HG02981 (cell line): ENCODE results near the gene LGALS12.

Experiments used
- ATAC-seq: cut with Tn5 transposase; IDR thresholded peaks from one replicate; pipeline ENCODE4 v1.9.1; 2021; ENCODE audit warnings: mild to moderate bottlenecking, moderate library complexity; ENCODE audit not compliant: unreplicated experiment

LGALS12 gene, protein sequence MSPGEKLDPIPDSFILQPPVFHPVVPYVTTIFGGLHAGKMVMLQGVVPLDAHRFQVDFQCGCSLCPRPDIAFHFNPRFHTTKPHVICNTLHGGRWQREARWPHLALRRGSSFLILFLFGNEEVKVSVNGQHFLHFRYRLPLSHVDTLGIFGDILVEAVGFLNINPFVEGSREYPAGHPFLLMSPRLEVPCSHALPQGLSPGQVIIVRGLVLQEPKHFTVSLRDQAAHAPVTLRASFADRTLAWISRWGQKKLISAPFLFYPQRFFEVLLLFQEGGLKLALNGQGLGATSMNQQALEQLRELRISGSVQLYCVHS

DNA sequence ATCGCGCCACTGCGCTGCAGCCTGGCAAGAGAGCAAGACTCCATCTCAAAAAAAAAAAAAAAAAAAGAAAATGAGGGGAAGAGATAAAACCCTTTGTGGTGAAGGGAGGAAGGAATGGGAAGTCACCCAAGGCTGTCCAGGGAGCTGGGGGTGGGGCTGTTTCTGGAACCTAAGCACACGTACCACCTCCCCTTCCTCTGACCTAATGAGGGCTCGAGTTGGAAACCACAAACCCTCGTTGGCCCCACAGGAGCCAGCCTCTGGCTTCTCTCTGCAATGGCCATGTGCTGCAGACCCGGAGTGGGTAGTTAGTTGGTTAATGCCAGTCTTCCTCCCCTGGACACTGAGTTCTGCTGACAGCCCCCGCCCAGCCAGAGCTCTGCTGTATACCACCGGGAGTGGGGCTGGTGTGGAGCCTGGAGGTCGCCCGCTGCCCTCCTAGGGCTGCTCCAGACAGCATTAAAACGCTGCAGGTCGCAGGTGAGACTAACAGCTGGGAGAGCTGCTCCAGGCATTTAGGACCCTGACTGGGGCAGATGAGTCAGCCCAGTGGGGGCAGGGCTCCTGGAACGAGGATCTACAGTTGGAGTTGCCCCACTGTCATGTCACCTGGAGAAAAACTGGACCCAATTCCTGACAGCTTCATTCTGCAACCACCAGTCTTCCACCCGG, at the start of gene LGALS12:
LGALS12 (plus strand) TSS at position 228 of the 672 bp plus-strand sequence; CDS start at position 603, 375 bp downstream.
- no peak for ATAC-seq

DNA sequence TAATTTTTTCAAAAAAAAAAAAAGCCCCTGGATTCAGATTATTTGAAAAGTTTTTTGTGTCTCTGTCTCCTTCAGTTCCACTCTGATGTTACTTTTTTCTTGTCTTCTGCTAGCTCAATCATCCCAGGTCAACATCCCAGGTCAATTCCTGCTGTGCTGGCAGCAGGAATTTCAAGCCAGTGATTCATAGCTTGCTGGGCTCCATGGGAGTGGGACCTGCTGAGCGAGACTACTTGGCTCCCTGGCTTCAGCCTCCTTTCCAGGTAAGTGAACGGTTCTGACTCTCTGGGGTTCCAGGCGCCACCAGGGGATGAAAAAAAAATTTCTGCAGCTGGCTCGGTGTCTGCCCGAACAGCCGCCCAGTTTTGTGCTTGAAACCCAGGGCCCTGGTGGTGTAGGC, 46.3 kb upstream of the LGALS12 start:
- no peak for ATAC-seq

DNA sequence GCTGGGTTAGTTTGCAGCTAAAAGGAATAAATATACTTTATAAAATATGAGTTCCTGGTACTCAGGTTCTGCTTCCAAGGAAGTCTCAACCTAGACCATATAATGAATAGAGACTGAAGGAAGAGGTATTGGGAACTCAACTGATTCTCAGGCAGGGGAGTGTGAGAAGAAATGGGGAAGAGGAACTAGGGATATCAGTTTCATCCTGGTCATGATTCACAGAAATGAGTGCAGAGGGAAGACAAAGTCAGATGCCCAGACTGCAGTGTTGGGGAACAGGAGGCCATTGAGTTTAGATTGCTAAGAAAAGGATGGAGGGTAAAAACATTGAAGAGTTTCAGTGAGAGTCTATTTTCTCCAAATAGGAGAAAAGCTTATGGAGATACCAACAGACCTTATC, 43.7 kb upstream of the LGALS12 start:
- no peak for ATAC-seq

DNA sequence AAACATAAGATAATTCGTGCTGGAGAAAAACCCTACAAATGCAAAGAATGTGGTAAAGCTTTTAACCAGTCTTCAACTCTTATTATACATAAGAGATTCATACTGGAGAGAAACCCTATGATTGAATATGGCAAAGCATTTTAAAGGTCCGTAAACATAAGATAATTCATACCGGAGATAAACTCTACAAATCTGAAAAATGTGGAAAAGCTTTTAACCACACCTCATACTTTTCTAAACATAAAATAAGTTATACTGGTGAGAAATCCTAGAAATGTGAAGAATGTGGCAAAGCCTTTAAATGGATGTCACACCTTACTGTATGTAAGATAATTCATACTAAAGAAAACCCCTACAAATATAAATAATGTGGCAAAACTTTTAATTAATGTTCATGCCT, 35.6 kb upstream of the LGALS12 start:
- no peak for ATAC-seq

DNA sequence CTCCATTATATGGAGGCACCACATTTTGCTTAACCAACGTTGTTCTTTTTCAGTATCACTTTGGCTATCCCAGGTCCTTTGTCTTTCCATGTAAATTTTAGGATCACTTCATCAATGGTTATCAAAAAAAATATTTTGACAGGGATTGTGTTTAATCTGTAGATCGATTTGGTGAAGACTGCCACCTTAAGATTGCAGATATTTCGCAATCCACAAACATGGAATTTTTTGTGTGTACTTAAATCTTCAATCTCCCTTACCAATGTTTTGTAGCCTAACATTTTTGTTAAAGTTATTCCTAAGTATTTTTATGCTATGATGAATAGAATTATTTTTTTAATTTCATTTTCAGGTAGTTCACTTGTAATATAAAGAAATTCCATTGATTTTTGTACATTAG, 33.5 kb upstream of the LGALS12 start:
- ATAC-seq = no peak

DNA sequence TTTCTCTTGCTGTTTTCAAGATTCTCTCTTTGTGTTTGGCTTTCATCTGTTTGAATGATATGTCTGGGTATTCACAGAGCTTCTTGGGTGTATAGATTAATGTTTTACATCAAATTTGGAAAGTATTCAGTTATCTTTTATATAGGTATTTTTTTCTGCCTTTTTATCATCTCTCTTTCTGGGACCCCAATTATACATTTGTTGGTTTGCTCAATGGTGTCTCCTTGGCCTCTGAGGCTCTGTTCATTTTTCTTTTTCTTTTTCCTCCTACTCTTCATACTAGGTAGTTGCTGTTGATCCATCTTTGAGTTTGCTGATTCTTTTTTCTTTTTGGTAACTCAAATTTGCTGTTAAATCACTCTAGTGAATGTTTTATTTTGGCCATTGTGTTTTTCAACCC, 29.3 kb upstream of the LGALS12 start:
- no peak for ATAC-seq

DNA sequence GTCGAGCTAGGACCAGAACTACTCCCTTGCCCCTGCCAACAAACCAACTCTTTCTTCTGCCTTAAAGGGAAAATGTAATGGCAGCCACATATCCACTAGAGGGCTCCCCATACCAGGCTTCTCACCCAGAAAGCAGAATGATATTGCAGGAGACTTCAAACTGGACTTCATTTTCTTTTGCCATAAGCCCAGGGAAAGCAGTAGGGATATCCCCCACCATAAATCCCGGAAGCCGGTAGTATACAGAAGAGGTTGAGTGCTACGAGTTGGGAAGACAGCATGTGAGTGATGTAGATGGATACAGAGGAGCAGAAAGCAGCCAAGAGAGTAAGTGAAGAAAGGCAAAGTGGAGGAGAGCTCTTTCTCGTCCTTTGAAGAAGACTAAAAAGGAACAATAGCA, 27.0 kb upstream of the LGALS12 start:
- ATAC-seq = no peak

DNA sequence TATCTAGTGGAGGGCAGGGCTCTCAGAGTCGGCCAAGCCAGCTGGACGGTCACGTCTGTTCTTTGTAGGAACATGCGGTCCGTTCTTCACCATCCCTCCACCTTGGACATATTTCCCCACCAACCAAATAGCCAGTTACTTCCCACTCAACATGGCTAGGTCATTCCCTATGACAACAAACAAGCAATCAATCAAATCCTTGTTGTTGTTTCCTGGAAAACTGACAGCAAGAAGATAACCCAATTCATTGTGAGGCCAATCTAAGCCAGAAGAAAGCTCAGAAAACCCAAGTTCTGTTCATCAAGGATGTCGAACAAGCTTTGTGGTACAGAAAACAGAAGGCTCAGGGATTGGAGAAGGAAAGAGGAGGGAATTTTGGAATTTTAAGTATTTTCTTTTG, 25.8 kb upstream of the LGALS12 start:
- ATAC-seq = no peak

DNA sequence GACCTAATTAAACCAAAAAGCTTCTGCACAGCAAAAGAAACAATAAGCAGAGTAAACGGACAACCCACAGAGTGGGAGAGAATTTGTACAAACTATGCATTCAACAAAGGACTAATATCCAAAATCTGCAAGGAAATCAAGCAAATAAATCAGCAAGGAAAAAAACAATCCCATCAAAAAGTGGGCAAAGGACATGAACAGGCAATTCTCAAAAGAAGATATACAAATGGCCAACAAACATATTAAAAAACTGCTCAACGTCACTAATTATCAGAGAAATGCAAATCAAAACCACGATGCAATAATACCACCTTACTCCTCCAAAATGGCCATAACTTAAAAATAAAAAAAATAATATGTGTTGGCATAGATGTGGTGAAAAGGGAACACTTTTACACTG, 20.1 kb upstream of the LGALS12 start:
- no peak for ATAC-seq

DNA sequence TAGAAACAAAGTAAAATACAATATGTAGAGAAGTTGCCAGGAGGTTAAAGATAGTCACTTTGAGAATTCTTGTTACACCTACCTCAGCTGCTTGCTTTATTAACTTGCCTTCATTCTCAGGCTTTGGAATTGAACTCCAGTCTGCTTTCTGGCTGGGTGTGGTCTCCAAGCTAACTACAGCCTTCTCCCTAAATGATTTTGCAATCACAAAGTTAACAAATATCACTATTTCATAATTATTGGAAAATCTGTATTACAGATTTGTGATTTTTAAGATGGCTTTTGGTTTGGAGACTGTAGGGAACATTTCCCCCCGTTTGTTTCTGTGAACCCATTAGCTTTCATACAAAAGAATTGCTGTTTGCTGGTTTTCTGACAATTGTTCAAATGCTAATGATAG, 17.1 kb upstream of the LGALS12 start:
- no peak for ATAC-seq

DNA sequence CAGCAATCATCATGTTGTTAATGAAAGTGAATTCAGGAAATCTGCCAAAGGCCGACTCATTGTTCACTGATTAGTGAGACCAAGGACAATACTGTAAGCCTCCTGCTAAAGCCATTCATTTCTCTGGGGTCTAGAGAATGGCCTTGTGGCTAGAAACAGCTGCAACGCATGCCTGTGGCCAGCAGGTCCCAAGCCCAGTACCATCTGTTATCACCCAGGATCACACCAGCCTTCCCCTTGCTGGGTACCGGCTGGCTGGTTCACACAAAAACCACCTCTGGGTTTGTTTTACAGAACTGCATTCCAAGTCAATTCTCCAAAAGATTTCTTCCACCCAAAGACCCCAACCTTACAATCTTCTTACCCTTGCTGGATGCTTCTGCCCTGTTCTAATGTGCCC, 16.0 kb upstream of the LGALS12 start:
- ATAC-seq = no peak

DNA sequence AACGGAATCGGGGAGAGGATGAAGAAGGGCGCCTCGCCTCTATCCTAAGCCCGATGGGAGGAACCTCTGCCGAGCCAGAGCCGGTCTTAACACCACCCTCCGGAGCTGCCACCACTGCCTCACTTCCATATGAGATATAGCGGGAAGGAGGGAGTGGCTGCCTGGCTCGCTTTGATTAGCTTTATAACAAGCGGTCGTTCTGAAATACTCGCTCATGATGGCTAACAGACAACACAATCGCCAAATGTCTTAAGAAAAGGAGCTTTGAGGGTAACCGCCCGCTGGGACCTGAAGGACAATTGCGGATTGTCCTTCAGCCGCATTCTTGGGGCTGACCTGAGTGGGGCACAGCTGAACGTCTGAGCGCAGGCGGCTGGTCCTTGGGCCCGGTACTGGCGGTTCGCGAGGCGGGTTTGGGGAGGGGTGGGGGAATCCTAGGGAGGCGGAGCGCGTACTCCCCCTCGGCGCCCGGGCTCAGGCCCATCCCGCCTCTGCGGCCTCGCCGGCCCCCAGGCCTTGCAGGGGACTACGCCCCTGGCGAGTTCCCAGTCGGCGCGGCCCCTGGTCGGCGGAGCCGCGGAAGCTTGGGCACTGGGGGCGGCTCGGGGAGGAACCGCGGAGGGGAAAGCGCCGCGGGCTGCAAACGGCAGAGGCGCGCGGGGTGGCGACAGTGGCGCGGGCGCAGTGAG, 15.2 kb upstream of the LGALS12 start, which contains the start of gene PLAAT5:
PLAAT5 (minus strand) TSS at position 617 of the 689 bp plus-strand sequence; CDS start at position 484, 133 bp downstream.
- no peak for ATAC-seq

DNA sequence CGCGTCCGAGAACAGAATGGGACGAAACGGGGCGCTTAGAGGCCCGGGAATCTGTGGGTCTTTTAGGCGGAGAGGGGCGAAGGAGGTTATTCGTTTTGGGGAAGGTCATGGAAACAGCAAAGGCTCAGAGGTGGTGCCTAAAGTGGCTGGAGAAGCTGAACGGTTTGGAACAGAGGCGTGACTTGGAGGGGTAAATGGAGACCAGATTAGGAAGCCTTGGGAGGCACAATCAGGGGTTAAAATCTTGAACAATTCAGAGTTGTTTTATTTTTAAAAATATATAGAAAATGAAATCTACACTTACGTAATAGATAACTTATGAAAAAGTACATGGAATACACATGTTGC, 14.7 kb upstream of the LGALS12 start:
- no peak for ATAC-seq

DNA sequence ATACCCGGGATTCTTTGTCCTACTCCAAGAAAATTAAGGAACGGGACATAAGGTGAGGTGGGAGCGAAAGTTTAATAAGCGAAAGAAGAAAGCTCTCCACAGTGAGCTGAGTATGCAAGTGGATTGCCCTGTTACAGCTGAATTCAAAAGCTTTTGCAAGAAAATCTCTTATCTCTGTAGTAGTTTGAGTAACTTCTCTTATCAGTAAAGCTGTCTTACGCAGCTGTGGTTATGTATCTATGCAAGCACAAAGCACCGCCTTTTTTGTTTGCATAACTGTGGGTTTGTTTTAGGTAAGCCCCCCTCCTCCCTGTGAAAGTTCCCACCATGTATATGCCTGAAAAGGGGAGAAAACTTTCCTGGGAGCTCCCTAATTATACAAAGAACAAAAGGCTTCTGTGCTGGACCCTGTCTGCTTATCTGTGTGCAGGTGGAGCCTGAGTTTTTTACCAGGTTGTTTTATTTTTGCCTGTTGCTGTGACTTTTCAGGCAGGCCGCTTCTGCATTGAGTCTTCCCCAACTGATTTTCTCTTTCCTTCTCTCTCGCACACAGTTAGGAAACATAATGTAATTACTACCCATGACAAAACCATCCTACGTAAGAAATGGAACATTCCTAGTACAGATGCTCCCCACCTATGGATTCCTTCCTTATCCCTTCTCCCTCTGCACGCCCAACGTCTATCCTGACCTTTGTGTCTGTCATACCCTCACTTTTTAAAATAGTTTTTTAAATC, 14.1 kb upstream of the LGALS12 start:
- no peak for ATAC-seq

DNA sequence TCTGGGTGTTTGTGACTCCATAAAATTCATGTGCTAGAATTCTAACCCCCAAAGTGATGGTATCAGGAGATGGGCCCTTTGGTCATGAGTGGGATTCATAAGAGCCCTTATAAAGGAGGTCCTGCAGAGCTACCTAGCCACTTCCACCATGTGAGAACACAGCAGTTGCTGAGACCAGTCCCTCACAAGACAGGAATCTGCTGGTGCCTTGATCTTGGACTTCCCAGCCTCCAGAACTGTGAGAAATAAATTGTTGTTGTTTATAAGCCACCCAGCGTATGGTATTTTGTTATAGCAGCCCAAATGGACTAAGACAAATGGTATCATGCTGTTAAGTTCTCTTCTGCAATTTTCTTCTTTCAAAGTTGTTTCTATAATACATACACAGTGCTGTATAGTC, 13.4 kb upstream of the LGALS12 start:
- ATAC-seq = no peak

DNA sequence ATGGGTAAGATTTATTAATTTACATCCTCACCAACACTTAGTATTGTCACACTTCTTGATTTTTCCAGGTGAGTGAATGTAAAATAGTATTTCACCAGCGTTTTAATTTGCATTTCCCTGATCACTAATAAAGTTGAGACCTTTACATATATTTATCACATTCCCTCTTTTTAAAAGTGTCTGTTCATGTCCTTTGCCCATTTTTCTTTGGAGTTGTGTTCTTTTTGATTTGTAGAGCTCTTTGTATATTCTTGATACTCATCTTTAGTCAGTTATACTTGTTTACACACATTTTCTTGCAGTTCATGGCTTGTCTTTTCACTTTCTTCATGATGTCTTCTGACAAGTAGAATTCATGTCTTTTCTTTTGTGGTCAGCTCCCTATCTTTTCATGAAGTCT, 12.8 kb upstream of the LGALS12 start:
- ATAC-seq = no peak

DNA sequence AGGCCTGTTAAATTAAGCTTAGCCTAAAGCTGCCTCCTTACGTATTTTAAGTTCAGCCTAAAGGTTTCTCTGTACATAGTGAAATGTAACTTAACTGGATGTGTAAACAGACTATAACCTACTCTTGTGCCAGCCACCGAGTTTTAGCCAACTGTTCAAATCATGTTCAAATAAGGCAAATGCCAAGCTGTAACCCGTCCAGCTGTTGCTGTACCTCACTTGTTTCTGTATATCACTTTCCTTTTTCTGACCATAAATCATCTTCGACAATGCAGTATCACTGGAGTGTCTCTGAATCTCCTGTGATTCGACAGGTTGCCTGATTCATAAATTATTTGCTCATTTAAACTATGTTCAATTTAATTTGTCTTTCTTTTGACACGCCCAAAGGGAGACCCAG, 10.9 kb upstream of the LGALS12 start:
- ATAC-seq = no peak

DNA sequence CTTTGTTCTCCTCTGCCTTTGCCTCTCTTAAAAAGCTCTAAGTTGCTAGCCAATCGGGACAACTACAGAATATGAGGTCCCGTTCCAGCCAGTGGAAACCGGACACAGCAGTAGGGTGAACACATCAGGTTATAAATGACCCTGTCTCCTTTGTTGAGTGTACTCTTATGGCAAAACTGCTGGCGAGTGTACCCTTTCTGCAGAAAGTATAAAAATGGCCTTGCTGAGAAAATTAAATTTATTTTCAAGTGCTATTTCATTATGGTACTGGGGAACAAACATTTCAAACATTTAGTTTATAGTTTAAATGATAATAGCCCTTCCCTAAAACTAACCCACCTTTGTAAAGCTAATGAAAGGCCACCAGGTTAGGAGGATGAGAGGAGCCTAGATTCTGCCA, 6.0 kb upstream of the LGALS12 start:
- ATAC-seq = no peak

DNA sequence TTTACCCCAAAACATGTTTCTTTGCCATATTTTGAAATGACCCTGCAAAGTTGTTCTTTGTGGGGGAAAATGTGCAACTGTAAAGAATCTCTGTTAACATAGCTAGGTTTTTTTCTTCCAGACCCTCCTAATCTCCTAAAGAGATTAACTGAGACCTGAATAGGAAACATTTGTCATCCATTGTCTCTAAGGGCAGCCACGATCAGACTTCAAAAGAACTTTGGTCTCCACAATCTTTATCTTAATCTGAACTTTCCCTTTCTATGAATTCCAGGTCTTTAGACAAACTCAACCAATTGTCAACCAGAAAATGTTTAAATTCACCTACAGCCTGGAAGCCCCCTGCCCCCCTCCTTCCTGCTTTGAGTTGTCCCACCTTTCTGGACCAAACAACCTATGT, 4.6 kb upstream of the LGALS12 start:
- no peak for ATAC-seq

DNA sequence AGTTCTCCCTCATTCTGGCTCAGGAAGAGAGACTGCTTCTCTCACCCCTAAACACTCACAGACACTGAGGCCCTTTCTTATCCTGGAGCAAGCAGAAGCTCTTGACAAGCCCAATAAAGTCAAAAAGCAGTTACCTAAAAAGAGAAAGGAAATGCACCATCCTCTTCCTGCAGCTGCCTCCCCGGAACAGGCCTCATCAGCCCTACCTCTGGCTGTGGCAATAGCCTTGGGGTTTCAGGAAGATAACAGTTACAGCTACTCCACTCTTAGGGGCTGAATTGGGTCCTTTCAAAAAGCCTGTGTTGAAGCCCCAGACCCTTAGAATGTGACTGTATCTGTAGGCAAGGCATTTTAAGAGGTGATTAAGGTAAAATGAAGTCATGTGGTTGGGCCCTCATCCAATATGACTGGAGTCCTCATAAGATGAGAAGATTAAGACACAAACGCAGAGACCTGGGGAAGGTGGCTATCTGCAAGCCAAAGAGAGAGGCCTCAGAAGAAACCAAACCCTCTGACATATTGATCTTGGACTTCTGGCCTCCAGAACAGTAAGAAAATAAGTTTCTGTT, 3.5 kb upstream of the LGALS12 start:
- ATAC-seq = no peak

DNA sequence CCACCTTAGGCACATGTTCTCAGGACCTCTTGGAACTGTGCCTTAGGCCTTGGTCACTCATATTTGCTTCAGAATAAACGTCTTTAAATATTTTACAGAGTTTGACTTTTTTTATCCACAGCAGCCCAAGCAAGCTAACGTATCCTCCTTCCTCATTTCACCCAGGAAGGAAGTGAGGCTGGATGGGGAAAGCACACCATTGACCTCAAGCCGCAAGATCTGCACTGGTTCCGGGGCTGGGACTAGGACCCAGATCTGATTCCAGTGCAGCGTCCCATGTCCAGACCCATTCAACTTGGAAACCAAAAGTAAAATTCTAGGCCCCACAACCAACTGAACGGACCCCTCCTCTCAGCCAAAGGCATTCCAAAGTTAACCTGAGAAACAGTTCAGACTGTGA, 2.4 kb upstream of the LGALS12 start:
- ATAC-seq = no peak
